ENCODE results near the gene RNF26. TPM values are rescaled to one million over a fixed set of nuclear protein-coding genes. Genes with fewer than 3 reads are reported as not detected.

The RNF26 gene
- total and polyA plus RNA-seq, 2 of the 13 experiments (the other 11 are each of a cell fraction or from before 2014, with no cell fraction given): 11.9 to 26.3 TPM

DNA sequence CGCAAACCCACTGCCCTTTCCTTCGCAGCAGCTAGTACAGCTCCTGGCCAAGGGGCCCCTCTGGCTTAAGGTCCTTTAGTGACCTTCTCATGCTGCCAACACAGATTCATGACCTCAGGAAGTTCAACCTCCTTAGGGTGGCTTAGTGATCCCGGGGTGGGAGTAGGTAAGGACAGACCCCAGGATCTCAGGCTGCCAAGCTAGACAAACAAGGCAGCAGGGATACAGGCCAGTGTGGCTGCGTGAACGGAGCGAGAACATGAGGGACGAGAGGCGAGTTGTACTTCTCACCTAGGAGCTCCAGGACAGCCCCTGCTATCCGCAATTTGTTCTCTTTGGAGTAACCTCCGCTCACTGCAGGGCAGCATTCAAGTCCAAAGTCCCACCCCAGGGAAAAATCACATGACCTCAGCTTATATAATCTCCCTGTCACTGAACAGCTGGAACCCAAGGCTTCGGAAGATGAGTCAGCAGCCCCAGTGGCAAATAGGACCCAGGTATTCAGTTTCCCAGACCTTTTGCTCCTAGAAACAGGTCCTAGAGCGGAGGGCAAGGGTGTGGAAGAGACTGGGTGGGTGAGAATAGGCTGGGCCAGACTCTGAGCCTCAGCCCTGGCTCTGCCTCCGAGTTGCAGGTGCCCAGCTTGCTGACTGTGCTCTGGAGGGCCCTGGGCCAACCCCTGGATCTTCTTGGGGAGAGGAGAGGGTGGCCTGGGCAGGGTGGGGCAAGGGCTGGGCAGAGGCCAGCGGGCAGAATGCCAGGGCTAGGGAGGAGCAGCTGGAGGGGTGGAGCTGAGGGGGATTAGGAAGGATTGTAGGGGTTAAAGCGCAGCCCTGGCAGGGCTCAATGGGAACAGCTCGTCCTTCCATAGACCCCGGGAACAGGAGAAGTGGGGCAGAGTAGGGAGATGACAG lies 34.1 kb downstream of the RNF26 start (continued):
- peak; percentile 60 for TF ChIP-seq NR2F2 (IDR thresholded peaks at IDR 0.05; ENCODE audit: borderline replicate concordance, low read depth)
- TF ChIP-seq KDM5B (CRISPR knock-in tag; IDR thresholded peaks at IDR 0.05; ENCODE audit: borderline replicate concordance): no peak
- TF ChIP-seq, protein P1, sequence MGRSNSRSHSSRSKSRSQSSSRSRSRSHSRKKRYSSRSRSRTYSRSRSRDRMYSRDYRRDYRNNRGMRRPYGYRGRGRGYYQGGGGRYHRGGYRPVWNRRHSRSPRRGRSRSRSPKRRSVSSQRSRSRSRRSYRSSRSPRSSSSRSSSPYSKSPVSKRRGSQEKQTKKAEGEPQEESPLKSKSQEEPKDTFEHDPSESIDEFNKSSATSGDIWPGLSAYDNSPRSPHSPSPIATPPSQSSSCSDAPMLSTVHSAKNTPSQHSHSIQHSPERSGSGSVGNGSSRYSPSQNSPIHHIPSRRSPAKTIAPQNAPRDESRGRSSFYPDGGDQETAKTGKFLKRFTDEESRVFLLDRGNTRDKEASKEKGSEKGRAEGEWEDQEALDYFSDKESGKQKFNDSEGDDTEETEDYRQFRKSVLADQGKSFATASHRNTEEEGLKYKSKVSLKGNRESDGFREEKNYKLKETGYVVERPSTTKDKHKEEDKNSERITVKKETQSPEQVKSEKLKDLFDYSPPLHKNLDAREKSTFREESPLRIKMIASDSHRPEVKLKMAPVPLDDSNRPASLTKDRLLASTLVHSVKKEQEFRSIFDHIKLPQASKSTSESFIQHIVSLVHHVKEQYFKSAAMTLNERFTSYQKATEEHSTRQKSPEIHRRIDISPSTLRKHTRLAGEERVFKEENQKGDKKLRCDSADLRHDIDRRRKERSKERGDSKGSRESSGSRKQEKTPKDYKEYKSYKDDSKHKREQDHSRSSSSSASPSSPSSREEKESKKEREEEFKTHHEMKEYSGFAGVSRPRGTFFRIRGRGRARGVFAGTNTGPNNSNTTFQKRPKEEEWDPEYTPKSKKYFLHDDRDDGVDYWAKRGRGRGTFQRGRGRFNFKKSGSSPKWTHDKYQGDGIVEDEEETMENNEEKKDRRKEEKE (IDR thresholded peaks at IDR 0.05): no peak
- 0 out of 4 replicates have a peak, but pooled peaks of 1 of the 2 experiments have one; percentile 41 for TF ChIP-seq HMGXB4 (CRISPR knock-in tag; IDR thresholded peaks at IDR 0.05; ENCODE audit: borderline replicate concordance in 1 of 2, low read depth in 1 of 2)
- TF ChIP-seq ZNF557 (CRISPR knock-in tag; IDR thresholded peaks at IDR 0.05): no peak
- TF ChIP-seq, protein P2, sequence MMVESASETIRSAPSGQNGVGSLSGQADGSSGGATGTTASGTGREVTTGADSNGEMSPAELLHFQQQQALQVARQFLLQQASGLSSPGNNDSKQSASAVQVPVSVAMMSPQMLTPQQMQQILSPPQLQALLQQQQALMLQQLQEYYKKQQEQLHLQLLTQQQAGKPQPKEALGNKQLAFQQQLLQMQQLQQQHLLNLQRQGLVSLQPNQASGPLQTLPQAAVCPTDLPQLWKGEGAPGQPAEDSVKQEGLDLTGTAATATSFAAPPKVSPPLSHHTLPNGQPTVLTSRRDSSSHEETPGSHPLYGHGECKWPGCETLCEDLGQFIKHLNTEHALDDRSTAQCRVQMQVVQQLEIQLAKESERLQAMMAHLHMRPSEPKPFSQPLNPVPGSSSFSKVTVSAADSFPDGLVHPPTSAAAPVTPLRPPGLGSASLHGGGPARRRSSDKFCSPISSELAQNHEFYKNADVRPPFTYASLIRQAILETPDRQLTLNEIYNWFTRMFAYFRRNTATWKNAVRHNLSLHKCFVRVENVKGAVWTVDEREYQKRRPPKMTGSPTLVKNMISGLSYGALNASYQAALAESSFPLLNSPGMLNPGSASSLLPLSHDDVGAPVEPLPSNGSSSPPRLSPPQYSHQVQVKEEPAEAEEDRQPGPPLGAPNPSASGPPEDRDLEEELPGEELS (CRISPR knock-in tag; IDR thresholded peaks at IDR 0.05): peak; percentile 66; the same call in 1 of the 2 replicates
- TF ChIP-seq, protein P3, sequence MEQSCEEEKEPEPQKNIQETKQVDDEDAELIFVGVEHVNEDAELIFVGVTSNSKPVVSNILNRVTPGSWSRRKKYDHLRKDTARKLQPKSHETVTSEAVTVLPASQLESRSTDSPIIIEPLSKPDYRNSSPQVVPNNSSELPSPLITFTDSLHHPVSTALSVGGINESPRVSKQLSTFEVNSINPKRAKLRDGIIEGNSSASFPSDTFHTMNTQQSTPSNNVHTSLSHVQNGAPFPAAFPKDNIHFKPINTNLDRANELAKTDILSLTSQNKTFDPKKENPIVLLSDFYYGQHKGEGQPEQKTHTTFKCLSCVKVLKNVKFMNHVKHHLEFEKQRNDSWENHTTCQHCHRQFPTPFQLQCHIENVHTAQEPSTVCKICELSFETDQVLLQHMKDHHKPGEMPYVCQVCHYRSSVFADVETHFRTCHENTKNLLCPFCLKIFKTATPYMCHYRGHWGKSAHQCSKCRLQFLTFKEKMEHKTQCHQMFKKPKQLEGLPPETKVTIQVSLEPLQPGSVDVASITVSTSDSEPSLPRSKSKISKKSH (CRISPR knock-in tag; IDR thresholded peaks at IDR 0.05; ENCODE audit: borderline replicate concordance): no peak
- no peak for TF ChIP-seq KIAA2018 (CRISPR knock-in tag; IDR thresholded peaks at IDR 0.05; ENCODE audit: borderline replicate concordance)
- TF ChIP-seq U2AF2 (IDR thresholded peaks at IDR 0.05; ENCODE audit: low read depth, low read length): no peak
